GM19372 (cell line): Measurements from ENCODE around the gene PARD3.

Experiments used
- ATAC-seq: cut with Tn5 transposase; IDR thresholded peaks from one replicate; pipeline ENCODE4 v1.9.1; 2021; ENCODE audit warnings: mild to moderate bottlenecking, low read depth, moderate library complexity; ENCODE audit not compliant: unreplicated experiment

PARD3 gene

GRCh38 chr10:34596351-34596750 lies 218.7 kb downstream of the PARD3 start:
- no peak for ATAC-seq

DNA sequence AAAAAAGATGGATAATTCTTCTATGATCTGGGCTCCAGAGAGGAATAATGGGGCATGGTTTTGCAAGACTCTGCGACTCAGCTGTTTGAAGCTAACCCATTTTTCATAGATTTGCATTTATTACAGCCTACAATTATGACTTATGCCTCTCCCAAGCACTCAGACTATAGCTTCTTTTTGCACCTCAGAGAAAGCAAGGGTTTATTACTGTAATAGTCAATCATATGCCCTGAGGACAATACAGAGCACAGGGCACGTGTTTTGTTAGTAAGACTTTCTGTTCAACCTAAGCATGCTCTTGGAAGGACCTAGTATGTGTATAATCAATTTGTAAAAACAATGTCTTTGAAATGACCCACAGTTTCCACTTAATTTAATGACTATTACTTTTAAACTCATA lies 221.2 kb downstream of the PARD3 start:
- ATAC-seq = no peak

- ATAC-seq = no peak
These were observed 221.7 kb downstream of the PARD3 start for GRCh38 chr10:34593374-34593890.

- ATAC-seq = no peak
These were observed 224.3 kb downstream of the PARD3 start for GRCh38 chr10:34590793-34591192.

- ATAC-seq = no peak
These were observed 225.8 kb downstream of the PARD3 start for GRCh38 chr10:34589275-34589674.

DNA sequence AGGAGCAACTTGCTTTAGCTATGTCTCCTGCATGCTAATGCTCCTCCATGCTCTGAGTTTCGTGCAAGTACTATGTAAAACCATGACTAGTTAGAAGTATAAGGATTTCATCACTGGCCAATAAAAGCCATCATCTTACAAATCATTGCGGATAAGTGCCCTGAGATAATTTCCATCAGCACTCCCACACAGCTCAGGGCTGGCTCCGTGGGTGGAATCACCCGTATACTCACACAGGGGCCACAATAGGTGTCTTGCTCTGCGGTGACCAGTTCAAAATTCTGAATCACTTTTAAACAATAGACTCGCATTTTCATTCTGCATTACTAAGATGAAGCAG lies 227.4 kb downstream of the PARD3 start:
- ATAC-seq = no peak

GRCh38 chr10:34587002-34587679 lies 228.0 kb downstream of the PARD3 start:
- no peak for ATAC-seq

DNA sequence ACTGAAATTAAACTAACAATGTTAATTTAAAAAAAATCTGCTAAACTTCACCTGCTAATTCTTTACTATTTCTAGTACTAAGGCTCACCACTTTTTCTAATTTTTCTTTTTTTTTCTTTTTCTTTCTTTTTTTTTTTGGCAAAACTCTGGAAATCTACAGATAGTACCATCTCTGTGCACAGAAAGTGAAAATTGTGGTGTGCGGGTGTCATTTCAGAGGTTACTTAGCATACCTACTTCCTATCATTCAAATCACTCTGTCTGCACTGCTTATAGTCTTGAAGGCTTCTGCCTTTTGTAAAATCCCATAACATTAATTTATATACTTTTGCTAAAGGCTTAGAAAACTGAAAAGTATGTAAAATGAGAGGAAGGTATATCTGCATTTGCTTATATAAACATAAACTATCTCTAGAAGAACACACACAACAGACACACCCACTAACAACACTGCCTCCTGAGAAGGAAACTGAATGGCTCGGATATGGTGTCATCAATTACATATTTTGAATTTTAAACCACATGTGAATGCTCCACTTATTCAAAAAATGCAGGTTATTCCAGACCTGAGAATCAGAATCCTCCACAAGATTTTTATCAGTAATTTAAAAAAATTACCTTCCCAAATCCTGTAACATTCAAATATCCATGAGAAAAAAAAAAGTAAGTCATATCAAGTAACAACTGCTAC lies 229.5 kb downstream of the PARD3 start:
- ATAC-seq = no peak

- no peak for ATAC-seq
These were observed 230.9 kb downstream of the PARD3 start for GRCh38 chr10:34584164-34584563.

DNA sequence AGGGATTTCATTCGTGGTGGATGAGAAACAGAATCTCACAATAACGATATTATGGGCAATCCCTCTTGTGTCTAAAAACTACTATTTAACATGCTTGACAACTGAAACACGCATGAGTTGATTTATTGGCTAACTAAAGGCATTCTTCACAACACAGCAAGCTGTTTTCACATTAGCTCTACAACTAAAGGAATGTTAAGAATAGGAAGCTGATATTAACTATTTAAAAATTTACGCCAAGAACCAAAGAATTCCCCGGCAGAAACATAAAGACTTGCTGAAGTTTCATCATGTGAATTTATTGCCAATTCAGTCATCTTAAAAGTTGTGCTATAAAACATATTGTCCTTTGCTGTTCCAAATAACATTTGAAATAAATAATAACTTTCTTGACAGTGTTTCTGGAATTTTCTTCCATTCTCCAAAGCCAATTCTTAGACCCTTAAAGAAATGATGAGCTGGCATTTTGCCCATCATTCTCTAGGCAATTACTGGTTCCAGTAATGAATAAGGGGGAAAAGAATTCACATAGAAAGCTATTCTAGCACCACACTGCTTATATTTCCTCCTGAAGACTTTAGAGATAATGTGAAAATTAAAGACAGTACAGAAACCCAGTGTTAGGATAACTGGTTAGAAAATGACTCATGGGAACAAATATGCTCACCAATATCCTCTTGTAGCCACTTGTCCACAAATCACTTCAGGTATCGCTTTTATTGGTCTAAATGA lies 233.1 kb downstream of the PARD3 start:
- ATAC-seq = no peak

- no peak for ATAC-seq
These were observed 234.5 kb downstream of the PARD3 start for GRCh38 chr10:34580643-34581042.

GRCh38 chr10:34580214-34580613 lies 234.9 kb downstream of the PARD3 start:
- ATAC-seq = no peak

- no peak for ATAC-seq
These were observed 236.6 kb downstream of the PARD3 start for GRCh38 chr10:34578468-34578867.

GRCh38 chr10:34576797-34577196 lies 238.3 kb downstream of the PARD3 start:
- no peak for ATAC-seq

DNA sequence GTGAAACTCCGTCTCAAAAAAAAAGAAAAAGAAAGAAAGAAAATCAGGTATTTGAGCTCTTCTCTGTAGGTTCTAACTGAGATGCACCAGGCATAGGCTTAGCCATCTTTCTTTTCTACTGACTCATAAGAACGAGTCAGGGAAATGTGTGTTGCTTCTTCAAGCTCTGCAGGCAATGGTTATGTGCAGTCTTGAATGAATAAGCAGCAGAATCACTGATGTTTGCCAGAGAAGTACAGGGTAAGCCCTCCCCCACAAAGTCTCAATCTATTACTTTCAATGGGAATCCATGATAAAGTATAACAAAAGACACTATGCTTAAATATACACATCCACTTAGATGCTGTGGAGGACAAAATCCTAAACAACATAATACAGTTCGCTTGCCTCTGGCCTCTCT lies 239.2 kb downstream of the PARD3 start:
- ATAC-seq = no peak

DNA sequence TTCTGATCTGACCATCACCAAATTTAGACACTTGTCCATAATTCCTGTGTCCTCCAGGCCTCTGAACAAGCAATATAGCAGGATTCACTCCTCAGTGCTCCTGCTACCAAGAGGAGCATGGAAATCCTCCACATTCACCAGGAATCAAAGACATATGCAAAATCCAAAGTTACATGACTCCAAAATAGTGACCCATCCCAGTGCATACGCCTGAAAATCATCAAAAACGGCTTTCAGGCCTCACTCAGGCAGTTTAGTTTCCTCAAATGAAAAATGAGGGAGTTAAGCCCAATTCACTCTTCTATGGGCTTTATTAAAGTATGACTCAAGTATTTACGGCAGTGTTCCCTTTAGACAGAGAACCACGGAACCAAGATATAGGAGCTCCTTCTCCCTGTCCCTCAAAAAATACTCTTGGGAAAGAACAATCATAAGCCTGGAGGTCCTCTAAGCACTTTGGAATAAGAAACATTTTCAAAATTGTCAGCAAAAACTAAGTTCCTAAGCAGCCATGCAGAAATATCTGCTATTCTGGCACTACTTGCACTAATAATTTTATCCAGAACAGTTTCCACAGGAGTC lies 240.7 kb downstream of the PARD3 start:
- ATAC-seq = no peak

- ATAC-seq = no peak
These were observed 244.2 kb downstream of the PARD3 start for GRCh38 chr10:34570887-34571286.

DNA sequence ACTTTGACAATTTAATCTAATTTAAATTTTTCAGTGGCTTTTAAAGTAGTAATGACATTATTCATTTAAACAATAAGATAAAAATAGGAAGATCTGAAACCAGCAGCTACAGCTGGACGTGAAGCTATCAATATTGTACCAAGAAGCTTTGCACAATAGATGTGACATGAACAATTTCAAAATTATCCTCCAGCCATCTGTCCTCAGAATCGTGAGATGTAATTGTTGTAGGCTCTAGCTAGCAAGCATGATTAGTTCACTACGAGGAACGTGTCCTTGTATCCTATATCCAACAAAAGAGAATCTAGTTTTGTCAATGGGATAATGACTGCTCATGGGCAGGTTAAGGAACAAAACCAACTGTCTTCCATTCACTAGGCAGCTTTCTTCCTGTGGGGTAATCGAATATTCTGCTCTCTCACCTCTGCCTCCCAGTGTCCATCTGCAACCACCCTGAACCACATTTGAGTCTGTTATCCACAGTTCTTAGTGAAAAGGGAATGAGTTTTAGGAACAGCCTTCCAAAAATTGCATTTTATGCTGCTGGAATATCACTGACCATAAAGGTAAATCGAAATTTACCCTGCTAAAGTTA lies 247.3 kb downstream of the PARD3 start:
- ATAC-seq = no peak

GRCh38 chr10:34565934-34566333 lies 249.2 kb downstream of the PARD3 start:
- ATAC-seq = no peak

GRCh38 chr10:34558093-34558583 lies 257.0 kb downstream of the PARD3 start:
- ATAC-seq = no peak

GRCh38 chr10:34557173-34557572 lies 257.9 kb downstream of the PARD3 start:
- no peak for ATAC-seq
